GM06990 (cell line): ENCODE results near the gene SCARF1.
A peak's percentile ranks its signal among the peaks of the same experiment; 100 is the strongest.

Experiments
- DNase-seq: peaks from one replicate; pipeline ENCODE4 v3.0.0-alpha.2; 2011; ENCODE audit not compliant: insufficient read length; ENCODE audit errors: extremely low read depth
- H3K27me3 ChIP-seq: replicated peaks from 2 replicates; pipeline ENCODE4 v1.6.0; 2011; ENCODE audit warnings: low read length; ENCODE audit not compliant: control insufficient read depth, insufficient read depth
- H3K36me3 ChIP-seq: 2 replicates; pipeline ENCODE4 v1.5.1; 2011; ENCODE audit warnings: low read length; ENCODE audit not compliant: control insufficient read depth, insufficient read depth
- H3K4me3 ChIP-seq: replicated peaks from 2 replicates; pipeline ENCODE4 v1.5.1; 2011; ENCODE audit warnings: low read depth, mild to moderate bottlenecking, control low read depth, low read length
- CTCF ChIP-seq: IDR thresholded peaks from 2 replicates; pipeline ENCODE4 v1.5.1; 2011; ENCODE audit warnings: low read length, control low read depth, mild to moderate bottlenecking, inconsistent platforms; ENCODE audit not compliant: insufficient read depth, poor library complexity, severe bottlenecking

The SCARF1 gene

GRCh38 chr17:1630662-1631061, 14.9 kb downstream of the SCARF1 start:
- H3K36me3 ChIP-seq = no peaks in the 10 kb centered on the region
- DNase-seq = no peak
- H3K27me3 ChIP-seq = no peaks in the 10 kb centered on the region
- no peak for TF ChIP-seq CTCF
- H3K4me3 ChIP-seq = no peak overlapping the region

- peak overlapping the region; percentile 84 for H3K4me3 ChIP-seq
- no peaks in the 10 kb centered on the region; the same call in 1 of the 2 replicates for H3K36me3 ChIP-seq
- peak; percentile 74 for DNase-seq
- TF ChIP-seq CTCF = peak; percentile 88
- no peaks in the 10 kb centered on the region for H3K27me3 ChIP-seq
These were observed 15.8 kb downstream of the SCARF1 start for GRCh38 chr17:1629504-1630310.

GRCh38 chr17:1628856-1629503, 16.6 kb downstream of the SCARF1 start:
- TF ChIP-seq CTCF = no peak
- DNase-seq = peak; percentile 94
- Histone ChIP-seq H3K27me3 (no peaks in the 10 kb centered on the region), H3K4me3 (peak overlapping the region; percentile 84), H3K36me3 (no peaks in the 10 kb centered on the region; the same call in 1 of the 2 replicates)

- peaks cover 2% of the 10 kb centered on the region for H3K36me3 ChIP-seq
- TF ChIP-seq CTCF = no peak
- peak; percentile 90 for DNase-seq
- no peaks in the 10 kb centered on the region for H3K27me3 ChIP-seq
- peak within 1 kb of the TSS; percentile 84 for H3K4me3 ChIP-seq
These were observed 17.3 kb downstream of the SCARF1 start, which contains the start of gene SLC43A2 for GRCh38 chr17:1627982-1628855. TSS of gene SLC43A2 (minus strand) at chr17:1628834. CDS start at chr17:1627874, 960 bp downstream.

- no peak for TF ChIP-seq CTCF
- peak overlapping the region; percentile 84 for H3K4me3 ChIP-seq
- peak; percentile 66 for DNase-seq
- no peaks in the 10 kb centered on the region for H3K27me3 ChIP-seq
- peaks cover 4% of the 10 kb centered on the region for H3K36me3 ChIP-seq
These were observed 18.1 kb downstream of the SCARF1 start for GRCh38 chr17:1627182-1627981.
